Parathyroid adenoma (tissue), 2 donors: ENCODE data around the gene MB21D2.
"Not testable (repeated sequence)": the region's sequence is repeated elsewhere in the genome, so short reads cannot be mapped to it uniquely, and the experiment has no call there.

ENCODE experiments used
- H2AFZ ChIP-seq: fragments of 300-600 bp; sonication (generic); one replicate; pipeline ENCODE4 v1.7.0; 2017; ENCODE audit warnings: antibody characterized with exemption, mild to moderate bottlenecking
- H3K27ac ChIP-seq: fragments of 300-600 bp; sonication (generic); one replicate; pipeline ENCODE4 v1.7.0; 2017
- H3K27me3 ChIP-seq: fragments of 300-600 bp; sonication (generic); one replicate; pipeline ENCODE4 v1.7.0; 2017; ENCODE audit warnings: low read length; ENCODE audit not compliant: control insufficient read depth, insufficient read depth
- H3K36me3 ChIP-seq: fragments of 300-600 bp; sonication (generic); one replicate; pipeline ENCODE4 v1.7.0; 2017; ENCODE audit warnings: low read length; ENCODE audit not compliant: control insufficient read depth, insufficient read depth
- H3K4me1 ChIP-seq: fragments of 300-600 bp; sonication (generic); one replicate; pipeline ENCODE4 v1.7.0; 2017; ENCODE audit warnings: control low read depth
- H3K4me2 ChIP-seq: fragments of 300-600 bp; sonication (generic); one replicate; pipeline ENCODE4 v1.7.0; 2017; ENCODE audit warnings: low read length
- H3K4me3 ChIP-seq: fragments of 300-600 bp; sonication (generic); one replicate; pipeline ENCODE4 v1.7.0; 2017; ENCODE audit warnings: low read depth, low read length
- H3K79me2 ChIP-seq: fragments of 300-600 bp; sonication (generic); one replicate; pipeline ENCODE4 v1.7.0; 2017; ENCODE audit warnings: control low read depth
- H3K9ac ChIP-seq: fragments of 300-600 bp; sonication (generic); one replicate; pipeline ENCODE4 v1.7.0; 2017; ENCODE audit warnings: mild to moderate bottlenecking
- H3K9me3 ChIP-seq: fragments of 300-600 bp; sonication (generic); one replicate; pipeline ENCODE4 v1.7.0; 2017; ENCODE audit warnings: low read length; ENCODE audit not compliant: control insufficient read depth
- CTCF ChIP-seq: fragments of 300-600 bp; sonication (generic); IDR thresholded peaks from one replicate; pipeline ENCODE4 v1.7.0; 2017; ENCODE audit warnings: antibody characterized with exemption, mild to moderate bottlenecking
- donor health status: primary hyperparathyroidism.

Gene MB21D2

GRCh38 chr3:192857260-192857661, 60.4 kb downstream of the MB21D2 start:
- Histone ChIP-seq H3K36me3 (no peaks in the 10 kb centered on the region), H3K4me1 (no peaks in the 10 kb centered on the region), H2AFZ (no peak overlapping the region), H3K9me3 (no peaks in the 10 kb centered on the region), H3K9ac (no peak overlapping the region), H3K79me2 (no peaks in the 10 kb centered on the region), H3K4me2 (no peak overlapping the region), H3K4me3 (no peak overlapping the region), H3K27me3 (no peaks in the 10 kb centered on the region), H3K27ac (no peak overlapping the region)
- TF ChIP-seq CTCF = no peak

- H3K9me3 ChIP-seq = no peaks in the 10 kb centered on the region
- H3K4me2 ChIP-seq = no peak overlapping the region
- no peak overlapping the region for H3K9ac ChIP-seq
- no peaks in the 10 kb centered on the region for H3K79me2 ChIP-seq
- H3K4me3 ChIP-seq = no peak overlapping the region
- H3K27me3 ChIP-seq = no peaks in the 10 kb centered on the region
- no peak for TF ChIP-seq CTCF
- no peaks in the 10 kb centered on the region for H3K36me3 ChIP-seq
- H3K4me1 ChIP-seq = no peaks in the 10 kb centered on the region
- no peak overlapping the region for H3K27ac ChIP-seq
- H2AFZ ChIP-seq = no peak overlapping the region
These were observed 62.2 kb downstream of the MB21D2 start for GRCh38 chr3:192855434-192855833.

GRCh38 chr3:192851821-192852372, 65.8 kb downstream of the MB21D2 start:
- no peak overlapping the region for H3K27ac ChIP-seq

GRCh38 chr3:192850451-192850981, 67.1 kb downstream of the MB21D2 start:
- no peak overlapping the region for H3K9ac ChIP-seq
- no peak overlapping the region for H3K27ac ChIP-seq
- no peaks in the 10 kb centered on the region for H3K9me3 ChIP-seq

More at GRCh38 chr3:192851821-192852372, 65.8 kb downstream of the MB21D2 start:
- TF ChIP-seq CTCF = no peak
- Histone ChIP-seq H3K4me3 (no peak overlapping the region), H3K9ac (no peak overlapping the region), H2AFZ (no peak overlapping the region), H3K27me3 (no peaks in the 10 kb centered on the region), H3K4me1 (no peaks in the 10 kb centered on the region), H3K79me2 (no peaks in the 10 kb centered on the region), H3K36me3 (no peaks in the 10 kb centered on the region), H3K9me3 (no peaks in the 10 kb centered on the region), H3K4me2 (no peak overlapping the region)

GRCh38 chr3:192849821-192850220, 67.8 kb downstream of the MB21D2 start:
- not testable (repeated sequence) for H3K9me3 ChIP-seq, H3K79me2 ChIP-seq, H3K4me1 ChIP-seq, H3K27me3 ChIP-seq, H3K9ac ChIP-seq, H3K36me3 ChIP-seq, H2AFZ ChIP-seq, H3K4me3 ChIP-seq, H3K4me2 ChIP-seq, H3K27ac ChIP-seq

More at GRCh38 chr3:192850451-192850981, 67.1 kb downstream of the MB21D2 start:
- no peak overlapping the region for H3K4me2 ChIP-seq
- peaks cover 1% of the 10 kb centered on the region for H3K79me2 ChIP-seq
- no peak overlapping the region for H2AFZ ChIP-seq
- H3K4me1 ChIP-seq = no peaks in the 10 kb centered on the region
- H3K4me3 ChIP-seq = no peak overlapping the region
- H3K36me3 ChIP-seq = no peaks in the 10 kb centered on the region
- no peak for TF ChIP-seq CTCF
- H3K27me3 ChIP-seq = no peaks in the 10 kb centered on the region
